SJSA1 (cell line): ENCODE data around the gene SLC36A3. TPM values are rescaled to one million over a fixed set of nuclear protein-coding genes. Genes with fewer than 3 reads are reported as not detected.
"Not testable (repeated sequence)": the region's sequence is repeated elsewhere in the genome, so short reads cannot be mapped to it uniquely, and the experiment has no call there.

Experiments
- DNase-seq, 2 experiments: peaks; one replicate each; pipeline ENCODE4 v3.0.0-alpha.2; 2015 to 2020; ENCODE audit warnings: low spot score in 2 of 2, low read depth in 1 of 2
- H3K27ac ChIP-seq: fragments of 250-450 bp; sonication (Bioruptor Pico); 2 replicates; pipeline ENCODE4 v1.5.1; 2020; ENCODE audit warnings: mild to moderate bottlenecking, moderate library complexity
- H3K27me3 ChIP-seq: fragments of 250-450 bp; sonication (Bioruptor Pico); replicated peaks from 2 replicates; pipeline ENCODE4 v1.5.1; 2020; ENCODE audit warnings: mild to moderate bottlenecking, moderate library complexity
- H3K36me3 ChIP-seq: fragments of 250-450 bp; sonication (Bioruptor Pico); 2 replicates; pipeline ENCODE4 v1.5.1; 2020; ENCODE audit warnings: mild to moderate bottlenecking
- H3K4me1 ChIP-seq: fragments of 250-450 bp; sonication (Bioruptor Pico); replicated peaks from 2 replicates; pipeline ENCODE4 v1.6.1; 2021; ENCODE audit warnings: mild to moderate bottlenecking
- H3K4me3 ChIP-seq: fragments of 250-450 bp; sonication (Bioruptor Pico); 2 replicates; pipeline ENCODE4 v1.5.1; 2020; ENCODE audit warnings: mild to moderate bottlenecking
- H3K9me3 ChIP-seq: fragments of 250-450 bp; sonication (Bioruptor Pico); replicated peaks from 2 replicates; pipeline ENCODE4 v1.5.1; 2020; ENCODE audit warnings: mild to moderate bottlenecking
- total RNA-seq: library from RNA; depleted of rRNA; stranded (reverse); fragments of >200 nt; shearing (Covaris generic); gene quantifications from 2 replicates; pipeline ENCODE4 v1.2.3, GENCODE V29; 2014

Gene SLC36A3
- total RNA-seq, 1 experiment from 2014 or later: not detected

GRCh38 chr5:151264113-151264512, 39.5 kb downstream of the SLC36A3 start:
- H3K4me3 ChIP-seq: no peak overlapping the region
- no peaks in the 10 kb centered on the region for H3K27me3 ChIP-seq
- no peaks in the 10 kb centered on the region for H3K36me3 ChIP-seq
- H3K4me1 ChIP-seq: no peaks in the 10 kb centered on the region; the same call in 1 of the 2 replicates
- H3K9me3 ChIP-seq: no peaks in the 10 kb centered on the region
- DNase-seq: no peak
- no peak overlapping the region for H3K27ac ChIP-seq

DNA sequence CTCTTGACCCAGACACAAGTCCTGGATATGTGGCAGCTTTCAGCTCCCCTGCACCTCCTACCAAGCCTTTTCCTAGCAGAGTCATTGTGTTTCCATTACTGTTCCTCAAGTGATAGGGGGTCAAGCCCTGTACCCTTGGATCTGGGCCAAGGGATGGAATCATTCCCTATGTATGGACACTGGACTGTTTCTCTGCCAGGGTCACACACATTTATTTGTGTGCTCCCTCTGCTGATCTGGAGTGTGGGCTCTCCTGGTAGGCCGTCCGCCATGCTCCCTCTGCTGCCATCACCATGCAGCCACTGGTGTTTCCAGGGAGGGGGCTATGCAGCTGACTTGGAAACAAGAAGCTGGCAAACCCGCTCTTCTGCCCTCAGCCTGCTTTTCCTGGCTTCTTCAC, 41.0 kb downstream of the SLC36A3 start:
- Histone ChIP-seq H3K27ac (no peak overlapping the region), H3K4me1 (no peaks in the 10 kb centered on the region; the same call in 1 of the 2 replicates), H3K9me3 (no peaks in the 10 kb centered on the region), H3K27me3 (no peaks in the 10 kb centered on the region), H3K36me3 (no peaks in the 10 kb centered on the region), H3K4me3 (no peak overlapping the region)
- DNase-seq: no peak

DNA sequence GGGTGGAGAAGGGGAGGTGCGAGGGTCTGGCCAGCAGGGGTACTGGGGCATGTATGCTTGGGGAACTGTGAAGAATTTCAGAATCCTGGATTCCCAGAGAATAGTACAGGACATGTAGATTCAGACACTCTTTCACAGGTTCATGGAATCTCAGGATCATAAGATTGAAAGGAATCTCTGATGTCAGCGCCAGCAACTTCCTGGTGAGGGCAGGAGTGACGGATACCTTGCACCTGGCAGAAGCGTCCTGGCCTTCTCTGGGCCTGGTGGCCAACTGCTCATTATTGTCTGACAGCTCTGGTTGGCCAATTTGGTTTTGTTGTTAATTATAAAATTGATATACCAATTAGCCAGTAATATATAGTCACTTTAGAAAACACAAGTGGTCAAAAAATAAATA, 43.6 kb downstream of the SLC36A3 start:
- H3K27ac ChIP-seq: no peak overlapping the region
- no peak overlapping the region for H3K4me3 ChIP-seq
- no peaks in the 10 kb centered on the region for H3K9me3 ChIP-seq
- no peak for DNase-seq
- H3K27me3 ChIP-seq: no peaks in the 10 kb centered on the region
- H3K4me1 ChIP-seq: no peaks in the 10 kb centered on the region; the same call in 1 of the 2 replicates
- no peaks in the 10 kb centered on the region for H3K36me3 ChIP-seq

DNA sequence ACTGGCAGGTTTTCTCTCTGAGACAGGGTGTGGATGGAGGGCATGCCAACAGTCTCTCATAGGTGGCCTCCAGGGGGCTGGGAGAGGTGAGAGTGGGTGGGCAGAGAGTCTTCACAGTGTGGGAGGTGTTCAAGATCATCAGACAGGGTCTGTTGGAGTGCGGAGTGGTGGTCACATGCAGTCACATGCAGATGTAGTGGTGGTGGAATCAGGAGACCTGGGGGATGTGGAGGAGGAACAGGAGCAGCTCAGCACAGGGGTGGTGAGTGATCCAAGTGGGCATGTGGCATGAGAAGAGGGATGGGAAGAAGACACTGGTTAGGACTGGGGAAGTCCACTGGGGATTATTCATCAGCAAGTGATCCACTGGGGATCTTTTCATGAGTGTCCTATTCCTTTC, 44.8 kb downstream of the SLC36A3 start:
- Histone ChIP-seq H3K4me3 (no peak overlapping the region), H3K9me3 (no peaks in the 10 kb centered on the region), H3K27me3 (no peaks in the 10 kb centered on the region), H3K36me3 (no peaks in the 10 kb centered on the region), H3K27ac (no peak overlapping the region), H3K4me1 (peaks cover 1% of the 10 kb centered on the region; the same call in 1 of the 2 replicates)
- no peak for DNase-seq

- Histone ChIP-seq H3K36me3 (no peaks in the 10 kb centered on the region), H3K4me1 (peaks cover 6% of the 10 kb centered on the region), H3K27ac (no peak overlapping the region), H3K27me3 (no peaks in the 10 kb centered on the region), H3K9me3 (no peaks in the 10 kb centered on the region), H3K4me3 (no peak overlapping the region)
- DNase-seq: no peak
These were observed 45.4 kb downstream of the SLC36A3 start for GRCh38 chr5:151258201-151258611.

GRCh38 chr5:151257731-151258181, 45.8 kb downstream of the SLC36A3 start:
- no peaks in the 10 kb centered on the region for H3K36me3 ChIP-seq
- no peaks in the 10 kb centered on the region for H3K9me3 ChIP-seq
- no peak overlapping the region for H3K4me3 ChIP-seq
- H3K27ac ChIP-seq: no peak overlapping the region
- no peaks in the 10 kb centered on the region for H3K27me3 ChIP-seq
- peaks cover 6% of the 10 kb centered on the region for H3K4me1 ChIP-seq
- no peak for DNase-seq

GRCh38 chr5:151255621-151256286, 47.8 kb downstream of the SLC36A3 start:
- no peaks in the 10 kb centered on the region for H3K27me3 ChIP-seq
- H3K4me1 ChIP-seq: peaks cover 12% of the 10 kb centered on the region
- H3K4me3 ChIP-seq: no peak overlapping the region
- DNase-seq: no peak
- no peaks in the 10 kb centered on the region for H3K36me3 ChIP-seq
- no peak overlapping the region for H3K27ac ChIP-seq
- H3K9me3 ChIP-seq: no peaks in the 10 kb centered on the region

DNA sequence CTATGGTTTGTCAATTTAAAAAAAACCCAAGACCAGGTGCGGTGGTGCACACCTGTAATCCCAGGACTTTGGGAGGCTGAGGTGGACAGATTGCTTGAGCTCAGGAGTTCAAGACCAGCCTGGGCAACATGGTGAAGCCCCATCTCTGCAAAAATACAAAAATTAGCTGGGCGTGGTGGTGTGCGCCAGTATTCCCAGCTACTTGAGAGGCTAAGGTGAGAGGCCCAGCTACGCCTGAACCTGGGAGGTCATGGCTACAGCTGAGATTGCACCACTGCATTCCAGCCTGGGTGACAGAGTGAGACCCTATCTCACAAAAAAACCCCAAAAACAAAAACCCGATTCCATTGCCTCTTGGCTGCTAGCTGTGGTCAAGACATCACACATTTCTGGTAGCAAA, 48.6 kb downstream of the SLC36A3 start:
- peaks cover 12% of the 10 kb centered on the region for H3K4me1 ChIP-seq
- not testable (repeated sequence) for H3K4me3 ChIP-seq, H3K27me3 ChIP-seq, H3K9me3 ChIP-seq, DNase-seq, H3K36me3 ChIP-seq, H3K27ac ChIP-seq

- Histone ChIP-seq H3K4me3 (no peak overlapping the region), H3K4me1 (peaks cover 12% of the 10 kb centered on the region), H3K36me3 (no peaks in the 10 kb centered on the region), H3K27ac (no peak overlapping the region), H3K9me3 (no peaks in the 10 kb centered on the region), H3K27me3 (no peaks in the 10 kb centered on the region)
- no peak for DNase-seq
These were observed 49.0 kb downstream of the SLC36A3 start for GRCh38 chr5:151254556-151254955.

GRCh38 chr5:151253605-151253950, 50.0 kb downstream of the SLC36A3 start:
- H3K27ac ChIP-seq: no peak overlapping the region
- no peaks in the 10 kb centered on the region for H3K9me3 ChIP-seq
- peak overlapping the region; percentile 40 for H3K4me3 ChIP-seq
- no peak for DNase-seq
- no peaks in the 10 kb centered on the region for H3K27me3 ChIP-seq
- peaks cover 12% of the 10 kb centered on the region for H3K4me1 ChIP-seq
- H3K36me3 ChIP-seq: no peaks in the 10 kb centered on the region

GRCh38 chr5:151252762-151253604, 50.6 kb downstream of the SLC36A3 start, which contains the start of gene GM2A:
TSS of gene GM2A (plus strand) at chr5:151253185. CDS start at chr5:151253217, 32 bp downstream.
- H3K27me3 ChIP-seq: no peaks in the 10 kb centered on the region
- DNase-seq: peak; percentile 99 to 100
- H3K4me1 ChIP-seq: peaks cover 12% of the 10 kb centered on the region
- H3K36me3 ChIP-seq: no peaks in the 10 kb centered on the region
- H3K27ac ChIP-seq: no peak within 1 kb of the TSS
- peak within 1 kb of the TSS; percentile 41 for H3K4me3 ChIP-seq
- no peaks in the 10 kb centered on the region for H3K9me3 ChIP-seq

- H3K4me1 ChIP-seq: peaks cover 12% of the 10 kb centered on the region
- peaks cover 10% of the 10 kb centered on the region for H3K27me3 ChIP-seq
- no peaks in the 10 kb centered on the region for H3K9me3 ChIP-seq
These were observed 51.9 kb downstream of the SLC36A3 start for GRCh38 chr5:151251621-151252020.

DNA sequence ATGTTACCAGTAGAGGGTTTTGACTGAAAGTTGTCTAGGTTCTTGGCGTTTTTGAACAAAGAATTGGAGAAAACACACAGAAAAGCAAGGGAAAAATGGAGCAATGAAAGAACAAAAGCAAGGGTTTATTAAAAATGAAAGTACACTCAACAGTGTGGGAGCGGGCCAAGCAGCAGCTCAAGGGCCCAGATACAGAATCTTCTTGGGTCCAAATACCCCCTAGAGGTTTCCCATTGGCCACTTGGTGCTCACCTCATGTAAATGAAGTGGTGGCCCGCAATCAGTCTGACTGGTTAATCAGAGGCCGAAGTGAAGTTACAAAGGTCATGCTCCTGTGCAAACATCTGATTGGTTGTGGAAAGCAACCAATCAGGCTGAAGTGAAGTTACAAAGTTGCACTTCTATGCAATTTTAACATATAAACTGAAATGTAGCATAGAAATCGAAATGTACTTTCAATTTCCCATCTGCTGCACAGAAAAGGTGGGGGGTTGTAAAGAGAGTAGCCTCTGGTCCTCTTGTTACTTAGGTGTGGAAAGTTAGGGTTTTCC, 52.5 kb downstream of the SLC36A3 start:
- H3K4me1 ChIP-seq: peaks cover 12% of the 10 kb centered on the region
- no peak for DNase-seq
- H3K4me3 ChIP-seq: no peak overlapping the region
- H3K9me3 ChIP-seq: no peaks in the 10 kb centered on the region
- no peaks in the 10 kb centered on the region for H3K36me3 ChIP-seq
- H3K27me3 ChIP-seq: peaks cover 10% of the 10 kb centered on the region
- no peak overlapping the region for H3K27ac ChIP-seq

More at GRCh38 chr5:151251621-151252020, 51.9 kb downstream of the SLC36A3 start:
- DNase-seq: no peak
- H3K4me3 ChIP-seq: no peak overlapping the region
- no peaks in the 10 kb centered on the region for H3K36me3 ChIP-seq
- no peak overlapping the region for H3K27ac ChIP-seq
